HL-60 (cell line): ENCODE results near the gene FAR1.

Experiments
- POLR2AphosphoS5 ChIP-seq: IDR thresholded peaks from 2 replicates; pipeline ENCODE4 v1.6.1; 2012; ENCODE audit warnings: low read depth
- SPI1 ChIP-seq: IDR thresholded peaks from 2 replicates; pipeline ENCODE4 v1.6.1; 2012; ENCODE audit warnings: low read depth, mild to moderate bottlenecking, borderline replicate concordance
- TF ChIP-seq, protein P1 (sequence below): IDR thresholded peaks from one replicate; pipeline ENCODE4 v1.5.1; 2011; ENCODE audit warnings: low read length, control low read depth, inconsistent platforms; ENCODE audit not compliant: insufficient read depth
- TF ChIP-seq, protein P2 (sequence below): IDR thresholded peaks from 2 replicates; pipeline ENCODE4 v1.6.1; 2012; ENCODE audit warnings: low read depth; ENCODE audit not compliant: insufficient replicate concordance

DNA sequence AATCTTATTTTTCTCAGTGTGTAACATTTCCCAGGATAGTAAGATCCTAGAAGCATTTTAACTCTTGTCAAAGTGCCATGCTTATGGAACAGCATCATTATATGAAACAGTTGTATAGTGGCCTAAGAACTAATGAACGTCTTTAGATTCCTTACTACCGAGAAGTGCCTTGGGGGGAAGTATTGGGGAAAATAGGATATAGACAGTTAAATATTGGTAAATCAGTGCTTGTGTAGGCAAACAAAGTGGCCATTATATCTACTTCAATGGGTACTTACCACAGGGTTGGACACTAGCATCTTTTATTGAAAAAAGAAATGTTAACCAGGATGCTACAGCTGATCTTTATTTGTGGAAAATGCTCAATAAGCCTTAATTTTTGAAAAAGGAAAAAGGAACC, 11.3 kb downstream of the FAR1 start:
- TF ChIP-seq, protein P1, sequence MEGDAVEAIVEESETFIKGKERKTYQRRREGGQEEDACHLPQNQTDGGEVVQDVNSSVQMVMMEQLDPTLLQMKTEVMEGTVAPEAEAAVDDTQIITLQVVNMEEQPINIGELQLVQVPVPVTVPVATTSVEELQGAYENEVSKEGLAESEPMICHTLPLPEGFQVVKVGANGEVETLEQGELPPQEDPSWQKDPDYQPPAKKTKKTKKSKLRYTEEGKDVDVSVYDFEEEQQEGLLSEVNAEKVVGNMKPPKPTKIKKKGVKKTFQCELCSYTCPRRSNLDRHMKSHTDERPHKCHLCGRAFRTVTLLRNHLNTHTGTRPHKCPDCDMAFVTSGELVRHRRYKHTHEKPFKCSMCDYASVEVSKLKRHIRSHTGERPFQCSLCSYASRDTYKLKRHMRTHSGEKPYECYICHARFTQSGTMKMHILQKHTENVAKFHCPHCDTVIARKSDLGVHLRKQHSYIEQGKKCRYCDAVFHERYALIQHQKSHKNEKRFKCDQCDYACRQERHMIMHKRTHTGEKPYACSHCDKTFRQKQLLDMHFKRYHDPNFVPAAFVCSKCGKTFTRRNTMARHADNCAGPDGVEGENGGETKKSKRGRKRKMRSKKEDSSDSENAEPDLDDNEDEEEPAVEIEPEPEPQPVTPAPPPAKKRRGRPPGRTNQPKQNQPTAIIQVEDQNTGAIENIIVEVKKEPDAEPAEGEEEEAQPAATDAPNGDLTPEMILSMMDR: no peak
- no peak for TF ChIP-seq POLR2AphosphoS5
- TF ChIP-seq, protein P2, sequence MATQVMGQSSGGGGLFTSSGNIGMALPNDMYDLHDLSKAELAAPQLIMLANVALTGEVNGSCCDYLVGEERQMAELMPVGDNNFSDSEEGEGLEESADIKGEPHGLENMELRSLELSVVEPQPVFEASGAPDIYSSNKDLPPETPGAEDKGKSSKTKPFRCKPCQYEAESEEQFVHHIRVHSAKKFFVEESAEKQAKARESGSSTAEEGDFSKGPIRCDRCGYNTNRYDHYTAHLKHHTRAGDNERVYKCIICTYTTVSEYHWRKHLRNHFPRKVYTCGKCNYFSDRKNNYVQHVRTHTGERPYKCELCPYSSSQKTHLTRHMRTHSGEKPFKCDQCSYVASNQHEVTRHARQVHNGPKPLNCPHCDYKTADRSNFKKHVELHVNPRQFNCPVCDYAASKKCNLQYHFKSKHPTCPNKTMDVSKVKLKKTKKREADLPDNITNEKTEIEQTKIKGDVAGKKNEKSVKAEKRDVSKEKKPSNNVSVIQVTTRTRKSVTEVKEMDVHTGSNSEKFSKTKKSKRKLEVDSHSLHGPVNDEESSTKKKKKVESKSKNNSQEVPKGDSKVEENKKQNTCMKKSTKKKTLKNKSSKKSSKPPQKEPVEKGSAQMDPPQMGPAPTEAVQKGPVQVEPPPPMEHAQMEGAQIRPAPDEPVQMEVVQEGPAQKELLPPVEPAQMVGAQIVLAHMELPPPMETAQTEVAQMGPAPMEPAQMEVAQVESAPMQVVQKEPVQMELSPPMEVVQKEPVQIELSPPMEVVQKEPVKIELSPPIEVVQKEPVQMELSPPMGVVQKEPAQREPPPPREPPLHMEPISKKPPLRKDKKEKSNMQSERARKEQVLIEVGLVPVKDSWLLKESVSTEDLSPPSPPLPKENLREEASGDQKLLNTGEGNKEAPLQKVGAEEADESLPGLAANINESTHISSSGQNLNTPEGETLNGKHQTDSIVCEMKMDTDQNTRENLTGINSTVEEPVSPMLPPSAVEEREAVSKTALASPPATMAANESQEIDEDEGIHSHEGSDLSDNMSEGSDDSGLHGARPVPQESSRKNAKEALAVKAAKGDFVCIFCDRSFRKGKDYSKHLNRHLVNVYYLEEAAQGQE: no peak
- no peak for TF ChIP-seq SPI1
